WTC11 (cell line): Measurements from ENCODE around the gene AGAP1. TPM values are rescaled to one million over a fixed set of nuclear protein-coding genes. Genes with fewer than 3 reads are reported as not detected.

Experiments used
- ATAC-seq: fragments of 200-7000 bp; cut with Tn5 transposase; 2 replicates; pipeline ENCODE4 v1.10.0; 2021; ENCODE audit warnings: mild to moderate bottlenecking, moderate library complexity
- CTCF ChIA-PET: fragments of 300-600 bp; sonication (Branson Sonifier 250); formaldehyde crosslinking; loops from one replicate; lab custom pipeline; 2021; ENCODE audit warnings: antibody characterized with exemption; lab: Charles Lee
- POLR2A ChIA-PET: fragments of 350-600 bp; sonication (Branson Sonifier 250); formaldehyde crosslinking; loops from one replicate; lab custom pipeline; 2021; ENCODE audit warnings: antibody characterized with exemption; lab: Charles Lee
- DNase-seq: peaks from one replicate; pipeline ENCODE4 v3.0.0; 2021; ENCODE audit warnings: low spot score
- H3K27ac Mint-ChIP-seq: 2 replicates; pipeline ENCODE4 v1.8.0; 2021; ENCODE audit warnings: mixed read lengths
- H3K27me3 Mint-ChIP-seq: 2 replicates; pipeline ENCODE4 v1.8.0; 2021; ENCODE audit warnings: low read depth, mild to moderate bottlenecking, moderate library complexity, mixed read lengths
- H3K36me3 Mint-ChIP-seq: 2 replicates; pipeline ENCODE4 v1.8.0; 2021; ENCODE audit warnings: mixed read lengths
- H3K4me1 Mint-ChIP-seq: 2 replicates; pipeline ENCODE4 v1.8.0; 2022; ENCODE audit warnings: mixed read lengths
- H3K4me3 Mint-ChIP-seq: 2 replicates; pipeline ENCODE4 v1.8.0; 2021; ENCODE audit warnings: mild to moderate bottlenecking, moderate library complexity, mixed read lengths
- H3K9me3 Mint-ChIP-seq: 2 replicates; pipeline ENCODE4 v1.8.0; 2021; ENCODE audit warnings: mixed read lengths
- GABPB1 ChIP-seq: sonication (generic); formaldehyde crosslinking; IDR thresholded peaks from 2 replicates; pipeline ENCODE4 v1.8.1; 2023; ENCODE audit warnings: mild to moderate bottlenecking, missing genetic modification reagents
- JAZF1 ChIP-seq: fragments of 250-450 bp; sonication (Bioruptor Pico); IDR thresholded peaks from 2 replicates; pipeline ENCODE4 v1.9.0; 2021; ENCODE audit warnings: moderate library complexity, mild to moderate bottlenecking, inconsistent platforms
- MYBL2 ChIP-seq: sonication (generic); formaldehyde crosslinking; IDR thresholded peaks from 2 replicates; pipeline ENCODE4 v1.8.1; 2023; ENCODE audit warnings: mild to moderate bottlenecking, moderate library complexity, missing genetic modification reagents
- NFE2L1 ChIP-seq: sonication (generic); formaldehyde crosslinking; IDR thresholded peaks from 2 replicates; pipeline ENCODE4 v1.8.1; 2023; ENCODE audit warnings: missing genetic modification reagents
- SP1 ChIP-seq: sonication (generic); formaldehyde crosslinking; conservative IDR thresholded peaks from 2 replicates; pipeline ENCODE4 v1.8.1; 2022; ENCODE audit warnings: missing genetic modification reagents
- ZBTB21 ChIP-seq: sonication (generic); formaldehyde crosslinking; IDR thresholded peaks from 2 replicates; pipeline ENCODE4 v1.8.1; 2023; ENCODE audit warnings: mild to moderate bottlenecking, missing genetic modification reagents, borderline replicate concordance
- total RNA-seq: library from RNA; stranded (reverse); gene quantifications from 3 replicates; pipeline ENCODE4 v1.2.3, GENCODE V29; 2021
- TF ChIP-seq, protein P1 (sequence below): sonication (generic); formaldehyde crosslinking; IDR thresholded peaks from 2 replicates; pipeline ENCODE4 v1.8.0; 2022; ENCODE audit warnings: missing genetic modification reagents
- TF ChIP-seq, protein P2 (sequence below): fragments of 200-600 bp; IDR thresholded peaks from 2 replicates; pipeline ENCODE4 v1.8.0; 2022; ENCODE audit warnings: antibody characterized with exemption
- TF ChIP-seq, protein P3 (sequence below): fragments of 250-450 bp; sonication (Bioruptor Pico); conservative IDR thresholded peaks from 2 replicates; pipeline ENCODE4 v1.9.0; 2021; ENCODE audit warnings: mild to moderate bottlenecking
- TF ChIP-seq, protein P4 (sequence below): sonication (generic); formaldehyde crosslinking; IDR thresholded peaks from 2 replicates; pipeline ENCODE4 v1.8.1; 2022; ENCODE audit warnings: missing genetic modification reagents, borderline replicate concordance
- TF ChIP-seq, protein P5 (sequence below): sonication (generic); formaldehyde crosslinking; conservative IDR thresholded peaks from 2 replicates; pipeline ENCODE4 v1.8.1; 2023; ENCODE audit warnings: mild to moderate bottlenecking, low read depth, missing genetic modification reagents, moderate library complexity
- TF ChIP-seq, protein P6 (sequence below): fragments of 250-450 bp; sonication (Bioruptor Pico); IDR thresholded peaks from 2 replicates; pipeline ENCODE4 v2.1.2; 2022; ENCODE audit warnings: mild to moderate bottlenecking, moderate library complexity
- TF ChIP-seq, protein P7 (sequence below): sonication (generic); formaldehyde crosslinking; IDR thresholded peaks from 2 replicates; pipeline ENCODE4 v1.8.0; 2022; ENCODE audit warnings: mild to moderate bottlenecking, missing genetic modification reagents

AGAP1 gene
- total RNA-seq, 1 experiment from 2014 or later: 49.3 TPM

DNA sequence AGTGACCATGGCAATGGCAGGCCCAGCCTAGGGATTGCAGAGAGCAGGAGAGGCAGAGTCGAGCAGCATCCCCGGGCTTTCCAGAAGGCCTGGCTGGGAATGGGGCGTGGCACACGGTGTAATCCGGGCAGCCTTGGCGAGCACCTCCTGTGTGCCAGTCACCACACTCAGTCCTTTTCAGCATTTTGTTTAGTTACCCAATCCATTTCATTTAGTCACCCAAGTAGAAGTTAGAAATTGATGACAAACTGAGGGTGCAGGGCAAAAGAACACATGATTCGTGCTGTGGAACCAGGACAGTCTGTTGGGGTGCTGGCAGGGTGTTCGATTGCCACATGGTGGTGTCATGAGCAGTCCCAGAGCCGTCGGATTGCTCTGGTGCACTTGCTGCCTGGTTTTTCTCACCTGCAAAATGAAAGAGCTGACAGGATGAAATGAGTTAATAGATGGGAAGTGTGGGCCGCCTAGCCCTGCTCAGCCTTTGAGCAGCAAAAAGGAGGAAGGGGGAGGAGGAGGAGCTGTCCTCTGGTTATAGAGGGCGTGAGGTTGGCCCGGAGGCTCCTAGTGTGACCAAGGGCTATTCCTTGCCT, 299.4 kb downstream of the AGAP1 start:
- CTCF ChIA-PET: interaction anchor here (0.6 to 7.9 kb wide), 24 partner anchors 11 to 416 kb away, joined by 3 to 70 read pairs (median 4); no protein-coding TSS in a partner anchor
- no peaks in the 10 kb centered on the region for H3K9me3 Mint-ChIP-seq
- H3K27ac Mint-ChIP-seq: no peak overlapping the region
- ATAC-seq (peak; percentile 93), DNase-seq (peak; percentile 60)
- H3K4me1 Mint-ChIP-seq: peaks cover 22% of the 10 kb centered on the region
- TF ChIP-seq, protein P1, sequence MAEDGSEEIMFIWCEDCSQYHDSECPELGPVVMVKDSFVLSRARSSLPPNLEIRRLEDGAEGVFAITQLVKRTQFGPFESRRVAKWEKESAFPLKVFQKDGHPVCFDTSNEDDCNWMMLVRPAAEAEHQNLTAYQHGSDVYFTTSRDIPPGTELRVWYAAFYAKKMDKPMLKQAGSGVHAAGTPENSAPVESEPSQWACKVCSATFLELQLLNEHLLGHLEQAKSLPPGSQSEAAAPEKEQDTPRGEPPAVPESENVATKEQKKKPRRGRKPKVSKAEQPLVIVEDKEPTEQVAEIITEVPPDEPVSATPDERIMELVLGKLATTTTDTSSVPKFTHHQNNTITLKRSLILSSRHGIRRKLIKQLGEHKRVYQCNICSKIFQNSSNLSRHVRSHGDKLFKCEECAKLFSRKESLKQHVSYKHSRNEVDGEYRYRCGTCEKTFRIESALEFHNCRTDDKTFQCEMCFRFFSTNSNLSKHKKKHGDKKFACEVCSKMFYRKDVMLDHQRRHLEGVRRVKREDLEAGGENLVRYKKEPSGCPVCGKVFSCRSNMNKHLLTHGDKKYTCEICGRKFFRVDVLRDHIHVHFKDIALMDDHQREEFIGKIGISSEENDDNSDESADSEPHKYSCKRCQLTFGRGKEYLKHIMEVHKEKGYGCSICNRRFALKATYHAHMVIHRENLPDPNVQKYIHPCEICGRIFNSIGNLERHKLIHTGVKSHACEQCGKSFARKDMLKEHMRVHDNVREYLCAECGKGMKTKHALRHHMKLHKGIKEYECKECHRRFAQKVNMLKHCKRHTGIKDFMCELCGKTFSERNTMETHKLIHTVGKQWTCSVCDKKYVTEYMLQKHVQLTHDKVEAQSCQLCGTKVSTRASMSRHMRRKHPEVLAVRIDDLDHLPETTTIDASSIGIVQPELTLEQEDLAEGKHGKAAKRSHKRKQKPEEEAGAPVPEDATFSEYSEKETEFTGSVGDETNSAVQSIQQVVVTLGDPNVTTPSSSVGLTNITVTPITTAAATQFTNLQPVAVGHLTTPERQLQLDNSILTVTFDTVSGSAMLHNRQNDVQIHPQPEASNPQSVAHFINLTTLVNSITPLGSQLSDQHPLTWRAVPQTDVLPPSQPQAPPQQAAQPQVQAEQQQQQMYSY: peak; percentile 64; the same call in 1 of the 2 replicates
- TF ChIP-seq, protein P2, sequence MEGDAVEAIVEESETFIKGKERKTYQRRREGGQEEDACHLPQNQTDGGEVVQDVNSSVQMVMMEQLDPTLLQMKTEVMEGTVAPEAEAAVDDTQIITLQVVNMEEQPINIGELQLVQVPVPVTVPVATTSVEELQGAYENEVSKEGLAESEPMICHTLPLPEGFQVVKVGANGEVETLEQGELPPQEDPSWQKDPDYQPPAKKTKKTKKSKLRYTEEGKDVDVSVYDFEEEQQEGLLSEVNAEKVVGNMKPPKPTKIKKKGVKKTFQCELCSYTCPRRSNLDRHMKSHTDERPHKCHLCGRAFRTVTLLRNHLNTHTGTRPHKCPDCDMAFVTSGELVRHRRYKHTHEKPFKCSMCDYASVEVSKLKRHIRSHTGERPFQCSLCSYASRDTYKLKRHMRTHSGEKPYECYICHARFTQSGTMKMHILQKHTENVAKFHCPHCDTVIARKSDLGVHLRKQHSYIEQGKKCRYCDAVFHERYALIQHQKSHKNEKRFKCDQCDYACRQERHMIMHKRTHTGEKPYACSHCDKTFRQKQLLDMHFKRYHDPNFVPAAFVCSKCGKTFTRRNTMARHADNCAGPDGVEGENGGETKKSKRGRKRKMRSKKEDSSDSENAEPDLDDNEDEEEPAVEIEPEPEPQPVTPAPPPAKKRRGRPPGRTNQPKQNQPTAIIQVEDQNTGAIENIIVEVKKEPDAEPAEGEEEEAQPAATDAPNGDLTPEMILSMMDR: peak; percentile 30
- TF ChIP-seq SP1 (CRISPR knock-in tag): no peak
- no peak for TF ChIP-seq NFE2L1 (CRISPR knock-in tag)
- TF ChIP-seq, protein P3, sequence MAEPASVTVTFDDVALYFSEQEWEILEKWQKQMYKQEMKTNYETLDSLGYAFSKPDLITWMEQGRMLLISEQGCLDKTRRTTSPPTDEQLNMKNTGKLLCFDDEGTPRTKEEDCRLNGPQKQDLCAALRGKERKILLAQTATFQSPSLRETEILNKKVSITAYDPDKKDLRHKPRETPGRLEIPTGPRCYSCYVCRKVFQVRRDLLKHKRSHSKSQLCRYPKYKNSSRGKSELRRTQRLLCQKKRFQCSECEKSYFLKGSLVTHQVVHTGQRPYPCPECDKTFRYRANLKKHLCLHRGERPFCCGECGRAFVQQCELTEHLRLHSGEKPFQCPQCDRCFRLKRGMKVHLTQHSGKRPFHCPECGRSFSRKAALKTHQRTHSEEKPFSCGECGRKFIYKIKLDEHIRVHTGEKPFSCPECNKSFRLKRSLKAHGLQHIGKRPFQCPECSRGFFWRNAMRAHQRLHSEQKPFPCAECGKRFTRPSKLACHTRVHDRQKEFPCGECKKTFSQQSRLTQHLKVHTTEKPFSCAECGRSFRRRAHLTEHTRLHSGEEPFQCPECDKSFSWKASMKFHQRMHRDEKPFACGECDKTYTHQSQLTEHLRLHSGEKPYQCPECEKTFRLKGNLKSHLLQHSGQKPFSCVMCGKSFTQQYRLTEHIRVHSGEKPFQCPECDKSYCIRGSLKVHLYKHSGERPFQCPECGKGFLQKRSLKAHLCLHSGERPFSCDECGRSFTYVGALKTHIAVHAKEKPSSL (CRISPR knock-in tag): no peak
- TF ChIP-seq JAZF1 (CRISPR knock-in tag): no peak
- TF ChIP-seq, protein P4, sequence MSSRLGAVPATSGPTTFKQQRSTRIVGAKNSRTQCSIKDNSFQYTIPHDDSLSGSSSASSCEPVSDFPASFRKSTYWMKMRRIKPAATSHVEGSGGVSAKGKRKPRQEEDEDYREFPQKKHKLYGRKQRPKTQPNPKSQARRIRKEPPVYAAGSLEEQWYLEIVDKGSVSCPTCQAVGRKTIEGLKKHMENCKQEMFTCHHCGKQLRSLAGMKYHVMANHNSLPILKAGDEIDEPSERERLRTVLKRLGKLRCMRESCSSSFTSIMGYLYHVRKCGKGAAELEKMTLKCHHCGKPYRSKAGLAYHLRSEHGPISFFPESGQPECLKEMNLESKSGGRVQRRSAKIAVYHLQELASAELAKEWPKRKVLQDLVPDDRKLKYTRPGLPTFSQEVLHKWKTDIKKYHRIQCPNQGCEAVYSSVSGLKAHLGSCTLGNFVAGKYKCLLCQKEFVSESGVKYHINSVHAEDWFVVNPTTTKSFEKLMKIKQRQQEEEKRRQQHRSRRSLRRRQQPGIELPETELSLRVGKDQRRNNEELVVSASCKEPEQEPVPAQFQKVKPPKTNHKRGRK (CRISPR knock-in tag): no peak
- no peak for TF ChIP-seq MYBL2
- TF ChIP-seq, all 79 proteins: peak for 2
- peaks cover 10% of the 10 kb centered on the region for H3K36me3 Mint-ChIP-seq
- H3K27me3 Mint-ChIP-seq: no peaks in the 10 kb centered on the region
- H3K4me3 Mint-ChIP-seq: no peak overlapping the region
- POLR2A ChIA-PET: no interaction called here

DNA sequence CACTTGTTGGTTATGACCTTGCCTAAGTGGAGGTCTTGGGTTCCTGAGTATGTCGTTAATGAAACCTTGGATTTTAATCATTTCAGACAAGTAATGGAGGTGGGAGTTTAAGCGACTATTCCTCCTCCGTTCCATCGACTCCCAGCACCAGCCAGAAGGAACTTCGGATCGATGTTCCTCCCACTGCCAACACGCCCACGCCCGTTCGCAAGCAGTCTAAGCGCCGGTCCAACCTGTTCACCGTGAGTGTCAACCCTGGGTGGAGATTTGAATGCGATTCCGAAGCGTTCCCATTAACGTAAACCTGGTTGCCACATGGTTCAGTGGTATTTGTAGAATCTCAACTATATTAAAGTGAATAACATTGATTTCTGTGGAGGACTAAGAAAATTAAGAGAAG, 305.4 kb downstream of the AGAP1 start:
- POLR2A ChIA-PET: no interaction called here
- Mint-ChIP-seq H3K36me3 (peaks cover 24% of the 10 kb centered on the region), H3K4me3 (no peak overlapping the region), H3K4me1 (peaks cover 9% of the 10 kb centered on the region), H3K27ac (no peak overlapping the region), H3K27me3 (no peaks in the 10 kb centered on the region), H3K9me3 (no peaks in the 10 kb centered on the region)
- ATAC-seq (no peak), DNase-seq (no peak)
- no peak for TF ChIP-seq ZBTB21 (CRISPR knock-in tag)
- no peak for TF ChIP-seq MYBL2
- TF ChIP-seq, protein P5, sequence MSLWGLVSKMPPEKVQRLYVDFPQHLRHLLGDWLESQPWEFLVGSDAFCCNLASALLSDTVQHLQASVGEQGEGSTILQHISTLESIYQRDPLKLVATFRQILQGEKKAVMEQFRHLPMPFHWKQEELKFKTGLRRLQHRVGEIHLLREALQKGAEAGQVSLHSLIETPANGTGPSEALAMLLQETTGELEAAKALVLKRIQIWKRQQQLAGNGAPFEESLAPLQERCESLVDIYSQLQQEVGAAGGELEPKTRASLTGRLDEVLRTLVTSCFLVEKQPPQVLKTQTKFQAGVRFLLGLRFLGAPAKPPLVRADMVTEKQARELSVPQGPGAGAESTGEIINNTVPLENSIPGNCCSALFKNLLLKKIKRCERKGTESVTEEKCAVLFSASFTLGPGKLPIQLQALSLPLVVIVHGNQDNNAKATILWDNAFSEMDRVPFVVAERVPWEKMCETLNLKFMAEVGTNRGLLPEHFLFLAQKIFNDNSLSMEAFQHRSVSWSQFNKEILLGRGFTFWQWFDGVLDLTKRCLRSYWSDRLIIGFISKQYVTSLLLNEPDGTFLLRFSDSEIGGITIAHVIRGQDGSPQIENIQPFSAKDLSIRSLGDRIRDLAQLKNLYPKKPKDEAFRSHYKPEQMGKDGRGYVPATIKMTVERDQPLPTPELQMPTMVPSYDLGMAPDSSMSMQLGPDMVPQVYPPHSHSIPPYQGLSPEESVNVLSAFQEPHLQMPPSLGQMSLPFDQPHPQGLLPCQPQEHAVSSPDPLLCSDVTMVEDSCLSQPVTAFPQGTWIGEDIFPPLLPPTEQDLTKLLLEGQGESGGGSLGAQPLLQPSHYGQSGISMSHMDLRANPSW (CRISPR knock-in tag): no peak
- TF ChIP-seq, protein P6, sequence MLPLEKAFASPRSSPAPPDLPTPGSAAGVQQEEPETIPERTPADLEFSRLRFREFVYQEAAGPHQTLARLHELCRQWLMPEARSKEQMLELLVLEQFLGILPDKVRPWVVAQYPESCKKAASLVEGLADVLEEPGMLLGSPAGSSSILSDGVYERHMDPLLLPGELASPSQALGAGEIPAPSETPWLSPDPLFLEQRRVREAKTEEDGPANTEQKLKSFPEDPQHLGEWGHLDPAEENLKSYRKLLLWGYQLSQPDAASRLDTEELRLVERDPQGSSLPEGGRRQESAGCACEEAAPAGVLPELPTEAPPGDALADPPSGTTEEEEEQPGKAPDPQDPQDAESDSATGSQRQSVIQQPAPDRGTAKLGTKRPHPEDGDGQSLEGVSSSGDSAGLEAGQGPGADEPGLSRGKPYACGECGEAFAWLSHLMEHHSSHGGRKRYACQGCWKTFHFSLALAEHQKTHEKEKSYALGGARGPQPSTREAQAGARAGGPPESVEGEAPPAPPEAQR (CRISPR knock-in tag): no peak
- TF ChIP-seq, protein P7, sequence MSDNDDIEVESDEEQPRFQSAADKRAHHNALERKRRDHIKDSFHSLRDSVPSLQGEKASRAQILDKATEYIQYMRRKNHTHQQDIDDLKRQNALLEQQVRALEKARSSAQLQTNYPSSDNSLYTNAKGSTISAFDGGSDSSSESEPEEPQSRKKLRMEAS (CRISPR knock-in tag): no peak
- no peak for TF ChIP-seq GABPB1 (CRISPR knock-in tag)
- CTCF ChIA-PET: no interaction called here
